Lung (tissue), 12 donors: ENCODE measurements around the gene TUBGCP2. TPM values are rescaled to one million over a fixed set of nuclear protein-coding genes. Genes with fewer than 3 reads are reported as not detected.

Experiments used
- ATAC-seq: fragments of 200-7000 bp; cut with Tn5 transposase; one replicate; pipeline ENCODE4 v1.9.1; 2020; ENCODE audit warnings: moderate number of reproducible peaks; ENCODE audit not compliant: insufficient read depth, low FRiP score
- DNase-seq, 3 donors: peaks; one replicate each; pipeline ENCODE4 v3.0.0-alpha.2; 2013 to 2017
- H3K27ac ChIP-seq, 2 donors: one replicate each; pipeline ENCODE4 v1.5.1; 2013; ENCODE audit warnings: mild to moderate bottlenecking in 2 of 2, moderate library complexity in 2 of 2, control low read depth in 1 of 2, inconsistent platforms in 1 of 2, low read depth in 1 of 2, low read length in 1 of 2
- H3K27me3 ChIP-seq, 3 donors: one replicate each; pipeline ENCODE4 v1.5.1; 2013; ENCODE audit warnings: low read length in 2 of 3; ENCODE audit not compliant: control insufficient read depth in 3 of 3, insufficient read depth in 3 of 3
- H3K36me3 ChIP-seq, 4 donors: one replicate each; pipeline ENCODE4 v1.5.1; 2013; ENCODE audit warnings: low read length in 4 of 4, mild to moderate bottlenecking in 1 of 4, moderate library complexity in 1 of 4; ENCODE audit not compliant: control insufficient read depth in 4 of 4, insufficient read depth in 4 of 4
- H3K4me1 ChIP-seq, 5 donors: one replicate each; pipeline ENCODE4 v1.5.1; 2013; ENCODE audit warnings: low read length in 5 of 5, mild to moderate bottlenecking in 2 of 5, moderate library complexity in 1 of 5; ENCODE audit not compliant: control insufficient read depth in 5 of 5, insufficient read depth in 5 of 5
- H3K4me3 ChIP-seq: one replicate; pipeline ENCODE4 v1.5.1; 2013; ENCODE audit warnings: mild to moderate bottlenecking, control low read depth, moderate library complexity
- H3K9ac ChIP-seq, 2 donors: one replicate each; pipeline ENCODE4 v1.5.1; 2013; ENCODE audit warnings: low read length in 2 of 2, control low read depth in 1 of 2; ENCODE audit not compliant: insufficient read depth in 1 of 2
- H3K9me3 ChIP-seq, 4 donors: one replicate each; pipeline ENCODE4 v1.5.1; 2013; ENCODE audit warnings: low read length in 3 of 4, mild to moderate bottlenecking in 1 of 4, moderate library complexity in 1 of 4; ENCODE audit not compliant: control insufficient read depth in 4 of 4, insufficient read depth in 3 of 4
- WGBS, 2 donors: extraction: QIAGEN DNeasy Blood & Tissue Kit; methylation state at CpG; one replicate each; pipeline ENCODE4 v1.1.7; 2013; 5-methylcytosine and 5-hydroxymethylcytosine counted together
- polyA plus RNA-seq, 2 donors: library from polyadenylated mRNA; stranded (reverse); fragments of 200-250 nt; gene quantifications; one replicate each; pipeline ENCODE4 v1.2.1, GENCODE V29; 2013
- total RNA-seq, 2 donors: library from RNA; depleted of rRNA in 1 of 2; stranded (reverse); fragments of >200 nt in 1 of 2; gene quantifications; one replicate each; pipeline ENCODE4 v1.2.1, GENCODE V29; 2014 to 2021
- TF ChIP-seq, protein P1 (sequence below): IDR thresholded peaks from 2 replicates; pipeline ENCODE4 v1.5.1; 2012; ENCODE audit warnings: mild to moderate bottlenecking; ENCODE audit errors: control extremely low read depth, extremely low read depth
- donor health status: control.
- donor health status: control.
- donor health status: Bipolar disorder and iron deficiency.
- donor health status: healthy.
- donor health status: DM: yes; HTN: yes; CAD: no.

TUBGCP2 gene
- total and polyA plus RNA-seq, 4 donors: 39.2 to 66.2 (median 53.8) TPM

GRCh38 chr10:133254421-133255120 is 54.1 kb downstream of the TUBGCP2 start:
- TF ChIP-seq, protein P1, sequence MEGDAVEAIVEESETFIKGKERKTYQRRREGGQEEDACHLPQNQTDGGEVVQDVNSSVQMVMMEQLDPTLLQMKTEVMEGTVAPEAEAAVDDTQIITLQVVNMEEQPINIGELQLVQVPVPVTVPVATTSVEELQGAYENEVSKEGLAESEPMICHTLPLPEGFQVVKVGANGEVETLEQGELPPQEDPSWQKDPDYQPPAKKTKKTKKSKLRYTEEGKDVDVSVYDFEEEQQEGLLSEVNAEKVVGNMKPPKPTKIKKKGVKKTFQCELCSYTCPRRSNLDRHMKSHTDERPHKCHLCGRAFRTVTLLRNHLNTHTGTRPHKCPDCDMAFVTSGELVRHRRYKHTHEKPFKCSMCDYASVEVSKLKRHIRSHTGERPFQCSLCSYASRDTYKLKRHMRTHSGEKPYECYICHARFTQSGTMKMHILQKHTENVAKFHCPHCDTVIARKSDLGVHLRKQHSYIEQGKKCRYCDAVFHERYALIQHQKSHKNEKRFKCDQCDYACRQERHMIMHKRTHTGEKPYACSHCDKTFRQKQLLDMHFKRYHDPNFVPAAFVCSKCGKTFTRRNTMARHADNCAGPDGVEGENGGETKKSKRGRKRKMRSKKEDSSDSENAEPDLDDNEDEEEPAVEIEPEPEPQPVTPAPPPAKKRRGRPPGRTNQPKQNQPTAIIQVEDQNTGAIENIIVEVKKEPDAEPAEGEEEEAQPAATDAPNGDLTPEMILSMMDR: no peak
- ATAC-seq (no peak), DNase-seq (no peak)
- no peak overlapping the region for H3K4me3 ChIP-seq
- H3K4me1 ChIP-seq: peaks cover 0 to 21% (median 3%) of the 10 kb centered on the region in 5 donors
- 73 to 82% methylated on average over 13 of the region's 13 CpGs for WGBS, 2 donors
- H3K9ac ChIP-seq: no peak overlapping the region
- no peaks in the 10 kb centered on the region for H3K9me3 ChIP-seq
- H3K27ac ChIP-seq: no peak overlapping the region
- peaks cover 3 to 5% (median 4%) of the 10 kb centered on the region in 3 donors for H3K27me3 ChIP-seq
- H3K36me3 ChIP-seq: no peaks in the 10 kb centered on the region

DNA sequence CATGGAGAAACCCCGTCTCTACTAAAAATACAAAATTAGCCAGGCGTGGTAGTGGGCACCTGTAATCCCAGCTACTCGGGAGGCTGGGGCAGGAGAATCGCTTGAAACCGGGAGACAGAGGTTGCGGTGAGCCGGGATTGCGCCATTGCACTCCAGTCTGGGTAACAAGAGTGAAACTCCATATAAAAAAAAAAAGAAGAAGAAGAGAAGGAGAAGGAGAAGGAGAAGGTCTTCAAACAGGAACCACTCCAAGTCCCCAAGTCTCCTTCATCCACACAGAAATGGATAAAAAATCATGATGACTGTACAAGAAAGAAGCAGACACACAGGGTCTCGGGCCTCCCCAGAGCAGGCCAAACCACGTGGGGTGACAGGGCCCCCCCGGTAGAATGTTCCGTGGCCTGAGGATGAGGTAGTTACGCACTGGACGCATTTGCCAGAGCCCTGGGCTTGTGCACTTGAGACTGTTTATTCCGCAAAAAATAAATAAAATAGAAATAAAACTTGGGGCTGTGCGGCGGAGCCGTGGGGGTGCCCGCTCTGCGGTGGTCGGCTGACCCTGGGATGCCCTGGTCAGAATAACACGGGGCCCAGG is 55.2 kb downstream of the TUBGCP2 start:
- no peak for ATAC-seq
- H3K27me3 ChIP-seq: peaks cover 3 to 5% (median 5%) of the 10 kb centered on the region in 3 donors
- H3K9ac ChIP-seq: no peak overlapping the region
- no peak overlapping the region for H3K27ac ChIP-seq
- no peak for DNase-seq
- TF ChIP-seq, protein P1: no peak
- 67 to 78% methylated on average over 22 of the region's 22 CpGs for WGBS, 2 donors
- H3K4me1 ChIP-seq: peaks cover 0 to 11% (median 0%) of the 10 kb centered on the region in 5 donors
- H3K4me3 ChIP-seq: no peak overlapping the region
- H3K36me3 ChIP-seq: no peaks in the 10 kb centered on the region
- no peaks in the 10 kb centered on the region for H3K9me3 ChIP-seq

- H3K27me3 ChIP-seq: peaks cover 5 to 10% (median 7%) of the 10 kb centered on the region in 3 donors
- H3K36me3 ChIP-seq: no peaks in the 10 kb centered on the region
- H3K4me3 ChIP-seq: no peak overlapping the region
- H3K9me3 ChIP-seq: no peaks in the 10 kb centered on the region
- 80 to 92% methylated on average over 12 of the region's 12 CpGs for WGBS, 2 donors
- TF ChIP-seq, protein P1: no peak
- no peak overlapping the region for H3K9ac ChIP-seq
- peaks cover 0 to 5% (median under 1%) of the 10 kb centered on the region in 5 donors for H3K4me1 ChIP-seq
- ATAC-seq (no peak), DNase-seq (no peak)
- H3K27ac ChIP-seq: no peak overlapping the region
Observed at GRCh38 chr10:133252223-133252552, 56.5 kb downstream of the TUBGCP2 start.
